Esophagus squamous epithelium (tissue), 5 donors: Measurements from ENCODE around the gene DDO. TPM values are rescaled to one million over a fixed set of nuclear protein-coding genes. Genes with fewer than 3 reads are reported as not detected.

Experiments used
- DNase-seq: peaks from one replicate; lab custom pipeline; 2025; lab: John Stamatoyannopoulos, UW
- H3K27ac ChIP-seq, 4 donors: fragments of 200-600 bp; sonication (generic); one replicate each; pipeline ENCODE4 v1.5.1; 2016 to 2019; ENCODE audit warnings: mild to moderate bottlenecking in 1 of 4
- H3K27me3 ChIP-seq, 4 donors: fragments of 200-600 bp; sonication (generic); 1 replicate in 3 of 4; 2 replicates in 1 of 4; pipeline versions ENCODE4 v1.5.1 to v1.6.0; 2017 to 2021; ENCODE audit warnings: antibody characterized with exemption in 1 of 4
- H3K36me3 ChIP-seq, 3 donors: fragments of 200-600 bp; sonication (generic); one replicate each; pipeline ENCODE4 v1.5.1; 2016 to 2019
- H3K4me1 ChIP-seq, 3 donors: fragments of 200-600 bp; sonication (generic); one replicate each; pipeline ENCODE4 v1.5.1; 2017 to 2019
- H3K4me3 ChIP-seq, 4 donors: fragments of 200-600 bp; sonication (generic); 1 replicate in 3 of 4; 2 replicates in 1 of 4; pipeline ENCODE4 v1.5.1; 2016 to 2019; ENCODE audit warnings: mild to moderate bottlenecking in 2 of 4, moderate library complexity in 1 of 4
- H3K9me3 ChIP-seq, 3 donors: fragments of 200-600 bp; sonication (generic); one replicate each; pipeline ENCODE4 v1.5.1; 2016 to 2019
- CTCF ChIP-seq, 6 experiments: fragments of 450-650 bp in 4 of 6; fragments of 200-600 bp in 2 of 6; sonication (generic) in 2 of 6; IDR thresholded peaks; one replicate each; pipeline ENCODE4 v1.5.1; 2016 to 2019; ENCODE audit warnings: antibody characterized with exemption in 6 of 6, mild to moderate bottlenecking in 4 of 6, moderate library complexity in 4 of 6
- POLR2A ChIP-seq, 4 donors: fragments of 450-650 bp; IDR thresholded peaks; one replicate each; pipeline ENCODE4 v1.6.1; 2017; ENCODE audit warnings: antibody characterized with exemption in 4 of 4, mild to moderate bottlenecking in 4 of 4, moderate library complexity in 3 of 4
- WGBS, 2 donors: methylation state at CpG; one replicate each; pipeline ENCODE4 v1.1.5; 2018; 5-methylcytosine and 5-hydroxymethylcytosine counted together
- intact Hi-C: fragments of 100-400 bp; cut with DNase I; formaldehyde crosslinking; loops from one replicate; pipeline ENCODE4 v1.15.0; 2022
- total RNA-seq, 4 donors: library from RNA; depleted of rRNA; stranded (reverse); fragments of >200 nt; gene quantifications; one replicate each; pipeline ENCODE4 v1.1.0, GENCODE V29; 2016
- donor health status: DM: yes; HTN: yes; CAD: no.

Gene DDO
- total RNA-seq, 4 donors from 2014 or later, result 0.57 to 0.79 TPM; not detected in 2

GRCh38 chr6:110412360-110412759 is 3.0 kb downstream of the DDO start:
- Histone ChIP-seq H3K9me3 (no peaks in the 10 kb centered on the region), H3K27ac (no peak overlapping the region), H3K4me1 (peaks cover 0 to 21% (median 7%) of the 10 kb centered on the region in 3 donors), H3K4me3 (no peak overlapping the region), H3K27me3 (no peaks in the 10 kb centered on the region), H3K36me3 (no peaks in the 10 kb centered on the region)
- 73 to 79% methylated on average over 4 to 8 of the region's 8 CpGs for WGBS, 2 donors
- DNase-seq, result no peak
- TF ChIP-seq CTCF (IDR thresholded peaks at IDR 0.05), result no peak
- no peak for TF ChIP-seq POLR2A (IDR thresholded peaks at IDR 0.05)
- intact Hi-C loops, result no loop called here

- H3K4me3 ChIP-seq, result no peak overlapping the region
- TF ChIP-seq CTCF (IDR thresholded peaks at IDR 0.05), result no peak
- H3K4me1 ChIP-seq, result peaks cover 0 to 10% (median 3%) of the 10 kb centered on the region in 3 donors
- H3K36me3 ChIP-seq, result no peaks in the 10 kb centered on the region
- 64 to 66% methylated on average over 4 of the region's 4 CpGs for WGBS, 2 donors
- H3K9me3 ChIP-seq, result no peaks in the 10 kb centered on the region
- DNase-seq, result no peak
- H3K27ac ChIP-seq, result no peak overlapping the region
- no peaks in the 10 kb centered on the region for H3K27me3 ChIP-seq
- intact Hi-C loops, result no loop called here
Measured at GRCh38 chr6:110410511-110410910, 4.9 kb downstream of the DDO start.

GRCh38 chr6:110409794-110410193 is 5.6 kb downstream of the DDO start:
- TF ChIP-seq POLR2A (IDR thresholded peaks at IDR 0.05) (no peak), CTCF (IDR thresholded peaks at IDR 0.05) (no peak)
- intact Hi-C loops, result no loop called here
- no peaks in the 10 kb centered on the region for H3K36me3 ChIP-seq

GRCh38 chr6:110408901-110409300 is 6.5 kb downstream of the DDO start:
- H3K27ac ChIP-seq, result no peak overlapping the region
- no peaks in the 10 kb centered on the region for H3K4me1 ChIP-seq
- WGBS, 2 donors, result 42 to 68% methylated on average over 2 to 4 of the region's 6 CpGs
- intact Hi-C loops, result no loop called here
- DNase-seq, result no peak
- no peaks in the 10 kb centered on the region for H3K36me3 ChIP-seq
- H3K27me3 ChIP-seq, result no peaks in the 10 kb centered on the region
- no peaks in the 10 kb centered on the region for H3K9me3 ChIP-seq
- no peak for TF ChIP-seq POLR2A (IDR thresholded peaks at IDR 0.05)
- TF ChIP-seq CTCF (IDR thresholded peaks at IDR 0.05), result no peak
- no peak overlapping the region for H3K4me3 ChIP-seq

More at GRCh38 chr6:110409794-110410193, 5.6 kb downstream of the DDO start:
- H3K4me1 ChIP-seq, result peaks cover 0 to 3% (median 1%) of the 10 kb centered on the region in 3 donors
- H3K27ac ChIP-seq, result no peak overlapping the region
- no peak overlapping the region for H3K4me3 ChIP-seq
- no peaks in the 10 kb centered on the region for H3K27me3 ChIP-seq
- no peaks in the 10 kb centered on the region for H3K9me3 ChIP-seq
- DNase-seq, result no peak

GRCh38 chr6:110404607-110405006 is 10.8 kb downstream of the DDO start:
- intact Hi-C loops, result no loop called here
- Histone ChIP-seq H3K4me3 (no peak overlapping the region), H3K9me3 (no peaks in the 10 kb centered on the region), H3K36me3 (no peaks in the 10 kb centered on the region), H3K4me1 (peaks cover 0 to 7% (median 0%) of the 10 kb centered on the region in 3 donors), H3K27me3 (no peaks in the 10 kb centered on the region), H3K27ac (no peak overlapping the region)
- no peak for DNase-seq
- TF ChIP-seq CTCF (IDR thresholded peaks at IDR 0.05) (no peak), POLR2A (IDR thresholded peaks at IDR 0.05) (no peak)
- 55 to 71% methylated on average over 8 of the region's 8 CpGs for WGBS, 2 donors
